Gastroesophageal sphincter (tissue), 4 donors: ENCODE data around the gene IL24. TPM values are rescaled to one million over a fixed set of nuclear protein-coding genes. Genes with fewer than 3 reads are reported as not detected.

Experiments
- ATAC-seq: fragments of 150-250 bp; one replicate; pipeline ENCODE4 v1.9.1; 2016; ENCODE audit warnings: mild to moderate bottlenecking, moderate library complexity
- H3K27ac ChIP-seq, 4 donors: fragments of 200-600 bp; sonication (generic) in 3 of 4; 1 replicate in 3 of 4; 2 replicates in 1 of 4; pipeline ENCODE4 v1.5.1; 2016 to 2019
- H3K27me3 ChIP-seq: fragments of 200-600 bp; sonication (generic); one replicate; pipeline ENCODE4 v1.5.1; 2019
- H3K36me3 ChIP-seq, 2 donors: fragments of 200-600 bp; sonication (generic); one replicate each; pipeline ENCODE4 v1.5.1; 2019; ENCODE audit warnings: control low read depth in 1 of 2
- H3K4me1 ChIP-seq, 3 donors: fragments of 200-600 bp; sonication (generic); 1 replicate in 2 of 3; 2 replicates in 1 of 3; pipeline ENCODE4 v1.5.1; 2016 to 2019; ENCODE audit warnings: control low read depth in 2 of 3
- H3K4me3 ChIP-seq, 2 donors: fragments of 200-600 bp; sonication (generic); one replicate each; pipeline ENCODE4 v1.5.1; 2019; ENCODE audit warnings: mild to moderate bottlenecking in 1 of 2, moderate library complexity in 1 of 2
- H3K9me3 ChIP-seq, 3 donors: fragments of 200-600 bp; sonication (generic); one replicate each; pipeline ENCODE4 v1.5.1; 2017 to 2019; ENCODE audit warnings: control low read depth in 2 of 3
- EP300 ChIP-seq: sonication (generic); formaldehyde crosslinking; IDR thresholded peaks from one replicate; pipeline ENCODE4 v1.6.1; 2017; ENCODE audit warnings: antibody characterized with exemption, mild to moderate bottlenecking
- POLR2A ChIP-seq, 2 donors: fragments of 450-650 bp; IDR thresholded peaks; one replicate each; pipeline ENCODE4 v1.6.1; 2017; ENCODE audit warnings: antibody characterized with exemption in 2 of 2, mild to moderate bottlenecking in 2 of 2, moderate library complexity in 1 of 2
- POLR2AphosphoS5 ChIP-seq: sonication (generic); formaldehyde crosslinking; IDR thresholded peaks from one replicate; pipeline ENCODE4 v1.6.1; 2017; ENCODE audit warnings: antibody characterized with exemption
- WGBS, 2 donors: methylation state at CpG; one replicate each; pipeline ENCODE4 v1.1.5; 2018; ENCODE audit warnings: low coverage in 1 of 2; 5-methylcytosine and 5-hydroxymethylcytosine counted together
- total RNA-seq, 4 donors: library from RNA; depleted of rRNA; stranded (reverse); fragments of >200 nt; gene quantifications; one replicate each; pipeline ENCODE4 v1.1.0, GENCODE V29; 2016
- TF ChIP-seq, protein P1 (sequence below), 4 experiments: fragments of 200-600 bp in 2 of 4; fragments of 450-650 bp in 2 of 4; sonication (generic) in 1 of 4; IDR thresholded peaks; one replicate each; pipeline ENCODE4 v1.5.1; 2017 to 2019; ENCODE audit warnings: antibody characterized with exemption in 4 of 4, mild to moderate bottlenecking in 2 of 4, moderate library complexity in 2 of 4

IL24 gene
- total RNA-seq, 4 donors from 2014 or later = not detected

DNA sequence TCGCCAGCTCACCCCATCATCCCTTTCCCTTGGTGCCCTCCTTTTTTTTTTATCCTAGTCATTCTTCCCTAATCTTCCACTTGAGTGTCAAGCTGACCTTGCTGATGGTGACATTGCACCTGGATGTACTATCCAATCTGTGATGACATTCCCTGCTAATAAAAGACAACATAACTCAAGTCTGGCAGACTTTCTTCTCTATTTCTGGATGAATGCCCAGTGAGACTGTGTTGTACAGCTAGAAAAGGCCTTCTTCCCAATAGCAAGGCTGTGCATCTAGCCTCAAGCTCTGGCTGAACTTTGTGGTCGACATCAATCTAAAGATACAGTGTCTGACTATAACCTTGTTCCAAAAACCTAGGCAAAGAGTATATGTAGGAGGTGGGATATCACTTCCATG, 6.4 kb downstream of the IL24 start:
- H3K27me3 ChIP-seq = peaks cover 17% of the 10 kb centered on the region
- H3K4me1 ChIP-seq = peaks cover 0 to 1% (median 0%) of the 10 kb centered on the region in 3 donors
- H3K27ac ChIP-seq = no peak overlapping the region
- no peaks in the 10 kb centered on the region for H3K36me3 ChIP-seq
- no peak overlapping the region for H3K4me3 ChIP-seq
- TF ChIP-seq POLR2A (IDR thresholded peaks at IDR 0.05) (no peak), POLR2AphosphoS5 (no peak), EP300 (no peak)
- TF ChIP-seq, protein P1, sequence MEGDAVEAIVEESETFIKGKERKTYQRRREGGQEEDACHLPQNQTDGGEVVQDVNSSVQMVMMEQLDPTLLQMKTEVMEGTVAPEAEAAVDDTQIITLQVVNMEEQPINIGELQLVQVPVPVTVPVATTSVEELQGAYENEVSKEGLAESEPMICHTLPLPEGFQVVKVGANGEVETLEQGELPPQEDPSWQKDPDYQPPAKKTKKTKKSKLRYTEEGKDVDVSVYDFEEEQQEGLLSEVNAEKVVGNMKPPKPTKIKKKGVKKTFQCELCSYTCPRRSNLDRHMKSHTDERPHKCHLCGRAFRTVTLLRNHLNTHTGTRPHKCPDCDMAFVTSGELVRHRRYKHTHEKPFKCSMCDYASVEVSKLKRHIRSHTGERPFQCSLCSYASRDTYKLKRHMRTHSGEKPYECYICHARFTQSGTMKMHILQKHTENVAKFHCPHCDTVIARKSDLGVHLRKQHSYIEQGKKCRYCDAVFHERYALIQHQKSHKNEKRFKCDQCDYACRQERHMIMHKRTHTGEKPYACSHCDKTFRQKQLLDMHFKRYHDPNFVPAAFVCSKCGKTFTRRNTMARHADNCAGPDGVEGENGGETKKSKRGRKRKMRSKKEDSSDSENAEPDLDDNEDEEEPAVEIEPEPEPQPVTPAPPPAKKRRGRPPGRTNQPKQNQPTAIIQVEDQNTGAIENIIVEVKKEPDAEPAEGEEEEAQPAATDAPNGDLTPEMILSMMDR (IDR thresholded peaks at IDR 0.05) = no peak
- ATAC-seq = no peak
- WGBS, 2 donors = 75 to 89% methylated on average over 1 to 2 of the region's 2 CpGs
- H3K9me3 ChIP-seq = no peaks in the 10 kb centered on the region

DNA sequence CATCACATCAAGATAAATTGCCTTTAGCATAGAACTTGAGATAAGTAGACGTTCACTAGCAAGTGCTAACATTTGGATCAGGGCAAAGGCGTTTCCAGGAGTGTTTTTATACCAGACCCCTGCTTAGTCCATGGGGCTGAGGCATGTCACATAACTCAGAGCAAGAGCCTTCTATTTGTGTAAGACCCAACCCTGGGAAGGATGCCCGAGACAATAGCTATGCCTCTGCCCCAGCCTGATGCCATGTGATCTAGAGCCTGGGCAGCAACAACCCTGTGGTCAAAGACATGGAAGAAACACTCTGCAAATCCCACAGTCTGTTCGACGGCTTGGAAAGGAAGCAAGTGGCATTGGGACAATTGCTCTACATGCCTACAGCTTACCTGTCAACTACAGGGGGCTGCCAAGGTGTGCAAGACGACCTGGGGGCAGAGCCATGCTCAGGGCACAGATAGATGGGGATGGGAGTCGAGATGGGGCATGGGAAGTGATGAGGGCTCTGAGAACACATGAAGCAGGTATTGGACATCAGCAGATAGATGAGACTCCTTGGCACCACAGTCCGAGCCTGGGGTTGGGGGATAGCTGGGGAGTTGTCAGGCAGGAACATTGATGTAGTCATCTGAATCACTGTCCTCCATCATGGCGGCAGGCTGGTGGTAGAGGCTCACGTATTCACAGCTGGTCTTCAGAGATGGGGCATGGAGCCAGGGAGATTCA, 7.3 kb downstream of the IL24 start:
- WGBS, 2 donors = 77 to 96% methylated on average over 5 of the region's 10 CpGs
- peaks cover 18% of the 10 kb centered on the region for H3K27me3 ChIP-seq
- no peak for ATAC-seq
- H3K9me3 ChIP-seq = no peaks in the 10 kb centered on the region
- H3K36me3 ChIP-seq = no peaks in the 10 kb centered on the region
- no peak for TF ChIP-seq POLR2A (IDR thresholded peaks at IDR 0.05)
- TF ChIP-seq, protein P1 (IDR thresholded peaks at IDR 0.05) = no peak
- TF ChIP-seq POLR2AphosphoS5 = no peak
- no peak for TF ChIP-seq EP300
- no peak overlapping the region for H3K27ac ChIP-seq
- no peak overlapping the region for H3K4me3 ChIP-seq
- H3K4me1 ChIP-seq = peaks cover 0 to 10% (median 6%) of the 10 kb centered on the region in 3 donors

DNA sequence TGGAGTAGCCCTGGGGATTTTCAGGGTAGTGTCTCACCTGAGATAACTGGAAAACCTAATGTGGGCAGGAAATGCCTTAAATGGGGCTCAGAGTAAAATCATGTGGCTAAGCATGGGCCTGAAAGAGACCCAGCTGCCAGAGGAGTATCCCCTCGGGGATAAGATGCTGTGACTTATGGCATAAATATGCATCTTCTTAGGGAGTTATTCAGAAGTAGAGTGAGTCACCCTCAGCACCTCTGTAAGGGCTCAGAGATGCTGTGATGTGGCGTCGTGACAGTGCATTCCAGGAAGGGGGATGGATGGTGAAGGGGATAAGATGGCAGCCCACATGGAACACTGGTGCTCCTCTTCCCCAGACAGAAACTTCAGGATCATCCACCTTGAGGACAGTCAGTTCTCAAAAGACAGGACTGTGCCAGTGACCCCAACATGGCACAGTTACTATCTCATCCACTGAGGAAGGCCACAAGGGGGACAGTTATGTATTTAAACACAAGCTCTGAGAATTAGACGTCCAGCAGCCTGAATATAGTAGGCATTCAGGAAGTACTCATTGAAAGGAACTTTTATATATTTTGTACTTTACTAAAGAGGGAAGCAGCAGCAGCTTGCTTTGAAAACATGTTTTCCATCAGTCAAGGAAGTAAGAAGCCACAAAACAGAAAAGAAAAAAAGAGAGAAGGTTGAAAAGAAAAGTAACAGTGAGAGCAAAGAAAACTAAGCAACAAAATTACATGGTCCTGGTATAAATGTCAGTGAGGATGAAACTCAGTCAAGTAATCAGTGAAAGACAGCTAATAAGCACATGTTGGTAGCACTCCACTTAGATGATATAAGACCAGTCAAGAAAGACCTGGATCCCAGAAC, 8.3 kb downstream of the IL24 start:
- Histone ChIP-seq H3K4me3 (no peak overlapping the region), H3K4me1 (peaks cover 0 to 19% (median 10%) of the 10 kb centered on the region in 3 donors), H3K27me3 (peaks cover 28% of the 10 kb centered on the region), H3K27ac (no peak overlapping the region), H3K9me3 (no peaks in the 10 kb centered on the region), H3K36me3 (no peaks in the 10 kb centered on the region)
- no peak for TF ChIP-seq EP300
- TF ChIP-seq, protein P1 (IDR thresholded peaks at IDR 0.05) = no peak
- TF ChIP-seq POLR2A (IDR thresholded peaks at IDR 0.05) = no peak
- no peak for TF ChIP-seq POLR2AphosphoS5
- WGBS, 2 donors = 57% methylated on average over 2 of the region's 4 CpGs
- no peak for ATAC-seq

DNA sequence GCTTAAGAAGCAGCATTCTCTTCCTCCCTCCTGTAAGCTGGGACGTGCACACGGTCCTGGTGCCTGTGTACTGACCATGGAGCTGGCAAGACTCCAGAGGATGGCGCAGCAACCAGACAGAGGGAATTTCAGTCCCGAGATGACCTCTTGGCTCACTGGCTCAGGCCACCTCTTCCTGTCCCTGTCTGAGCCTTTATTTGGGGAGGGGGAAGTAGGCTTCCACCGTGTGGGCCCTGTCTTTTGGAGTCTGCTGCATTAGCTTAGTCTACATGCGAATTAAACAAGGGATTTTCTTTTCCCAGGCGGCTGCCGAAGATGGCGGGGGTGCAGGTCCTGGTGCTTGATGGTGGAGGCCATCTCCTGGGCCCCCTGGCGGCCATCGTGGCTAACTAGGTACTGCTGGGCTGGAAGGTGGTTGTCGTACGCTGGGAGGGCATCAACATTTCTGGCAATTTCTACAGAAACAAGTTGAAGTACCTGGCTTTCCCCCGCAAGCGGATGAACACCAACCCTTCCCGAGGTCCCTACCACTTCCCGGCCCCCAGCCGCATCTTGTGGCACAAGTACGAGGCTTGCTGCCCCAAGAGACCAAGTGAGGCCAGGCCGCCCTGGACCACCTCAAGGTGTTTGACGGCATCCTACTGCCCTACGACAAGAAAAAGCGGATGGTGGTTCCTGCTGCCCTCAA, 10.2 kb downstream of the IL24 start:
- no peak for ATAC-seq
- TF ChIP-seq, protein P1 (IDR thresholded peaks at IDR 0.05) = no peak
- TF ChIP-seq EP300 (no peak), POLR2A (IDR thresholded peaks at IDR 0.05) (no peak), POLR2AphosphoS5 (no peak)
- Histone ChIP-seq H3K9me3 (no peaks in the 10 kb centered on the region), H3K4me1 (peaks cover 0 to 32% (median 10%) of the 10 kb centered on the region in 3 donors), H3K36me3 (no peaks in the 10 kb centered on the region), H3K27me3 (peaks cover 29% of the 10 kb centered on the region), H3K4me3 (no peak overlapping the region), H3K27ac (no peak overlapping the region)
- WGBS, 2 donors = 40 to 69% methylated on average over 1 to 7 of the region's 23 CpGs
